Osteoblast (primary cell): ENCODE data around the gene COL5A3. TPM values are rescaled to one million over a fixed set of nuclear protein-coding genes. Genes with fewer than 3 reads are reported as not detected.

ENCODE experiments used
- DNase-seq: peaks from one replicate; pipeline ENCODE4 v3.0.0; 2011; ENCODE audit warnings: low spot score, mixed read lengths; ENCODE audit not compliant: insufficient read length; ENCODE audit errors: missing footprints
- H2AFZ ChIP-seq: 2 replicates; pipeline ENCODE4 v1.6.0; 2011; ENCODE audit warnings: mild to moderate bottlenecking, low read length
- H3K27ac ChIP-seq: 2 replicates; pipeline ENCODE4 v1.5.1; 2011; ENCODE audit warnings: mild to moderate bottlenecking, low read depth, low read length, moderate library complexity
- H3K27me3 ChIP-seq: 2 replicates; pipeline ENCODE4 v1.6.0; 2012; ENCODE audit warnings: mild to moderate bottlenecking, control low read depth, inconsistent platforms, low read length, moderate library complexity; ENCODE audit not compliant: insufficient read depth
- H3K36me3 ChIP-seq: 2 replicates; pipeline ENCODE4 v1.5.1; 2011; ENCODE audit warnings: mild to moderate bottlenecking, low read length, control low read depth, moderate library complexity; ENCODE audit not compliant: insufficient read depth
- H3K4me1 ChIP-seq: 2 replicates; pipeline ENCODE4 v1.5.1; 2011; ENCODE audit warnings: mild to moderate bottlenecking, low read length, control low read depth, moderate library complexity; ENCODE audit not compliant: insufficient read depth
- H3K4me2 ChIP-seq: 2 replicates; pipeline ENCODE4 v1.6.0; 2011; ENCODE audit warnings: mild to moderate bottlenecking, low read length; ENCODE audit not compliant: insufficient read depth
- H3K4me3 ChIP-seq: fragments of 200-600 bp; sonication (generic); 3 replicates; pipeline ENCODE4 v1.5.1; 2012; ENCODE audit warnings: mild to moderate bottlenecking, low read length, inconsistent platforms; ENCODE audit not compliant: insufficient read depth
- H3K79me2 ChIP-seq: 2 replicates; pipeline ENCODE4 v1.6.0; 2012; ENCODE audit warnings: mild to moderate bottlenecking, low read length, control low read depth, inconsistent platforms; ENCODE audit not compliant: insufficient read depth
- H3K9me3 ChIP-seq: 2 replicates; pipeline ENCODE4 v1.5.1; 2011; ENCODE audit warnings: low read depth, low read length, control low read depth
- H4K20me1 ChIP-seq: 2 replicates; pipeline ENCODE4 v1.6.0; 2012; ENCODE audit warnings: mild to moderate bottlenecking, low read length, control low read depth; ENCODE audit not compliant: insufficient read depth
- CTCF ChIP-seq: IDR thresholded peaks from 2 replicates; pipeline ENCODE4 v1.5.1; 2011; ENCODE audit warnings: mild to moderate bottlenecking, low read depth, low read length, moderate library complexity; ENCODE audit errors: extremely low read depth
- total RNA-seq: library from RNA; depleted of rRNA; stranded (reverse); fragments of >200 nt; gene quantifications from 2 replicates; pipeline ENCODE4 v1.2.3, GENCODE V29; 2012

The COL5A3 gene
- total RNA-seq, 1 donor: 14.8 TPM

GRCh38 chr19:9914001-9914314 is 96.3 kb downstream of the COL5A3 start:
- Histone ChIP-seq H3K27ac (no peak overlapping the region), H3K4me3 (peak overlapping the region; percentile 63), H4K20me1 (no peaks in the 10 kb centered on the region), H3K4me2 (peak overlapping the region; percentile 84), H3K79me2 (no peaks in the 10 kb centered on the region), H3K36me3 (no peaks in the 10 kb centered on the region), H3K4me1 (peaks cover 8% of the 10 kb centered on the region), H2AFZ (no peak overlapping the region), H3K27me3 (peaks cover 19% of the 10 kb centered on the region), H3K9me3 (no peaks in the 10 kb centered on the region)
- peak; percentile 84 for DNase-seq
- TF ChIP-seq CTCF: no peak

GRCh38 chr19:9913237-9914000 is 96.9 kb downstream of the COL5A3 start:
- H3K79me2 ChIP-seq: no peaks in the 10 kb centered on the region
- no peak overlapping the region for H3K4me2 ChIP-seq
- DNase-seq: peak; percentile 82
- H3K4me1 ChIP-seq: peaks cover 8% of the 10 kb centered on the region
- H3K36me3 ChIP-seq: no peaks in the 10 kb centered on the region
- H3K4me3 ChIP-seq: no peak overlapping the region
- H3K9me3 ChIP-seq: no peaks in the 10 kb centered on the region
- H2AFZ ChIP-seq: no peak overlapping the region
- H3K27ac ChIP-seq: no peak overlapping the region
- TF ChIP-seq CTCF: no peak
- peaks cover 19% of the 10 kb centered on the region for H3K27me3 ChIP-seq
- H4K20me1 ChIP-seq: no peaks in the 10 kb centered on the region

- H4K20me1 ChIP-seq: no peaks in the 10 kb centered on the region
- peaks cover 19% of the 10 kb centered on the region for H3K27me3 ChIP-seq
- H3K27ac ChIP-seq: no peak overlapping the region
- H3K9me3 ChIP-seq: no peaks in the 10 kb centered on the region
- peak; percentile 67 for DNase-seq
- no peak overlapping the region for H2AFZ ChIP-seq
- H3K4me2 ChIP-seq: no peak overlapping the region
- no peak overlapping the region for H3K4me3 ChIP-seq
- H3K36me3 ChIP-seq: no peaks in the 10 kb centered on the region
- no peaks in the 10 kb centered on the region for H3K79me2 ChIP-seq
- TF ChIP-seq CTCF: no peak
- peaks cover 8% of the 10 kb centered on the region for H3K4me1 ChIP-seq
Observed at GRCh38 chr19:9912551-9913236, 97.6 kb downstream of the COL5A3 start.

DNA sequence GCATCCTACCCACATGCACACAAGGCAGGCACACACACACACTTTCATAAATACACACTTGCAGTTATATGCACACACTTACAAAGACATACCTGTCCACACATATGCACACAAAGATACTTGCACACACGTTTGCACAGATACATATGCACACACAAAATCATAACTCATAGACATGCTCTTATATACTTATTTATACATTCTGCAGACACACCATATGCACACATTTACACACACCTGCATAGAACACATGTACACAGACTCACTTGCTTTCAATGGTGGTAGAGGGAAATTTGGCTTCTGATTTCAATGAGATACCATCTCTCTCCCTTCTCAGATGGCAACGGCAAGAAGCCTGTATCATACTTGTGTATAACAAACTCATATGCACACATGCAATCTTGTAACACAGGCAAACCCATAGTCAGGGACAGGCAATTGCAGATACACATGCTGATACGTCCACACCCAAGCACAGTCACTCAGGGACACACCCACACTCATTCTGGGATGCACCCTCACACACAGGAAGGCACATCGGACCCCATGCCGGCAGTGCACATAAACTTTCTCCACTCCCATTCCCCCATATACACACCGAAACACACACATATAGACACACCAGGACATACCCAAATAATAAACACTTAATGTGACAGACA is 98.6 kb downstream of the COL5A3 start:
- no peak for TF ChIP-seq CTCF
- no peaks in the 10 kb centered on the region for H4K20me1 ChIP-seq
- DNase-seq: peak; percentile 65
- H3K9me3 ChIP-seq: no peaks in the 10 kb centered on the region
- no peak overlapping the region for H2AFZ ChIP-seq
- no peak overlapping the region for H3K4me3 ChIP-seq
- no peaks in the 10 kb centered on the region for H3K36me3 ChIP-seq
- H3K27me3 ChIP-seq: peaks cover 19% of the 10 kb centered on the region
- H3K4me1 ChIP-seq: peaks cover 8% of the 10 kb centered on the region
- H3K4me2 ChIP-seq: no peak overlapping the region
- H3K79me2 ChIP-seq: no peaks in the 10 kb centered on the region
- no peak overlapping the region for H3K27ac ChIP-seq
